Right lobe of liver (tissue), 4 donors: ENCODE data around the gene MGAT3.

ENCODE experiments used
- CTCF ChIP-seq, 4 donors: fragments of 200-600 bp in 3 of 4; fragments of 450-650 bp in 1 of 4; IDR thresholded peaks; one replicate each; pipeline versions ENCODE4 v1.5.1 to v1.8.0; 2016 to 2022; ENCODE audit warnings: antibody characterized with exemption in 4 of 4, mild to moderate bottlenecking in 2 of 4
- POLR2A ChIP-seq: fragments of 450-650 bp; IDR thresholded peaks from one replicate; pipeline ENCODE4 v1.6.1; 2017; ENCODE audit warnings: antibody characterized with exemption, mild to moderate bottlenecking
- donor health status: DM: no; HTN: no; CAD: no.
- donor health status: DM: no; HTN: no; CAD: no.
- donor health status: DM: no; HTN: yes; CAD: no.

GRCh38 chr22:39448205-39449054, 8.4 kb upstream of the MGAT3 start:
- TF ChIP-seq CTCF (IDR thresholded peaks at IDR 0.05), result no peak
- TF ChIP-seq POLR2A, result no peak
